Left hindlimb (tissue), 1 donor: ENCODE data around the gene KIAA0825.
A peak's percentile ranks its signal among the peaks of the same experiment; 100 is the strongest.
"Not testable (repeated sequence)": the region's sequence is repeated elsewhere in the genome, so short reads cannot be mapped to it uniquely, and the experiment has no call there.

Source experiments
- DNase-seq: peaks from one replicate; pipeline ENCODE4 v3.0.0-alpha.2; 2018

KIAA0825 gene

GRCh38 chr5:94618493-94619328 lies at the start of gene KIAA0825, which contains the start of gene SLF1:
TSS of gene KIAA0825 (minus strand) at chr5:94618604. CDS start at chr5:94537126, 81,478 bp downstream.
TSS of gene SLF1 (plus strand) at chr5:94618669. CDS start at chr5:94628811, 10,142 bp downstream.
- peak; percentile 93 for DNase-seq

GRCh38 chr5:94667937-94668336 lies 49.5 kb upstream of the KIAA0825 start:
- no peak for DNase-seq

DNA sequence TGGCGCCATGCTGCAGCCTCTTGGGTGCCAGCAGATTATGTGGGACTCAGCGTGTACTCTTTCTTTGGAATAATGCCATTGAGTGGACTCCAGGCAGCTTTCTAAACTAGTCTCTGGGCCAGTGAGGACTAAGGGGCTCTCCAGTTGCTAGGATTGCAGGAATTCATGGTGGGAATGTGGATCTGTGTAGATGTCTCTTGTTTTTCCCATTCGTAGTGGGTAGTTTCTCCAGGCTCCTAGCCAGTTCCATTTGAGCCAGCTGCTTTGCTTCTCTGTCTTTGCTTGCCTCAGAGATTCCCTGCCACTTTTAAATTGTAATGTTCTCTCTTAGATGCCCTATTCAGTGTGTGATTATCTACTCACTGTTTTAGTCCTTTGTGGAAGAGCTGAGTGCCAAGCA lies 42.7 kb upstream of the KIAA0825 start:
- DNase-seq, result no peak

GRCh38 chr5:94660506-94660905 lies 42.1 kb upstream of the KIAA0825 start:
- DNase-seq, result no peak

DNA sequence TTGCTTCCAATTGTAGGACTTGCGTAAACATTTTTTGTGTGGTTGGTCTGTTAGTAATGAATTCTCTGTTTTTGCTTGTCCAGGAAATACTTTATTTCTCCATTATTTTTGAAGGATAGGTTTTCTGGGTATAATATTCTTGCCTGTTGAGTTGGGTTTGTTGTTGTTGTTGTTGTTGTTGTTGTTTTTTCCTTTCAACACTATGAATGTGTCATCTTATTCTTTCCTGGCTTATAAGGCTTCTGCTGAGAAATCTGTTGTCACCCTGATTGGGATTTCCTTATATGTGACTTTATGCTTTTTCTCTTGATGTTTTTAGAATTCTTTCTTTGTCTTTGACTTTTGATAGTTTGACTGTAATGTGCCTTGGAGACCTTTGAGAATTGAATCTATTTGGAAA lies 39.9 kb upstream of the KIAA0825 start:
- DNase-seq, result no peak

DNA sequence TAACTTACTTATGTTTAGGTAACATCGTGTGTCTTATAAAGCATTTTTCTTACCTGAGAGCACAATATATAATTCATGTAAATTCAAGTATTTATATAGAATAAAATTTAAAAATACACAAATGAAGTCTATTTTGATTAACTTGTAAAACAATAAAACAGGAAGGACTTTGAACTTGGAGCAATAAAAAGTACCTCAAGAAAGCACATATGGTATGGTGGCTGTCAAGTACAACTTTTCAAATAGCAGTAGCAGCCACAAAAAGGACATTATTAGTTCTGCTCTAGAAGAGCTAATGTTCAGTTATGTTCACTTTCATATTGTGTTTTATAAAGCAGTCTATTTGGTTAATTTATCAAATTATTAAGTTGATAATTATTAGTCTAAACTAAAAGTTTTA lies 31.5 kb upstream of the KIAA0825 start:
- DNase-seq, result no peak

- DNase-seq, result no peak
Measured at GRCh38 chr5:94646758-94647157, 28.4 kb upstream of the KIAA0825 start.

DNA sequence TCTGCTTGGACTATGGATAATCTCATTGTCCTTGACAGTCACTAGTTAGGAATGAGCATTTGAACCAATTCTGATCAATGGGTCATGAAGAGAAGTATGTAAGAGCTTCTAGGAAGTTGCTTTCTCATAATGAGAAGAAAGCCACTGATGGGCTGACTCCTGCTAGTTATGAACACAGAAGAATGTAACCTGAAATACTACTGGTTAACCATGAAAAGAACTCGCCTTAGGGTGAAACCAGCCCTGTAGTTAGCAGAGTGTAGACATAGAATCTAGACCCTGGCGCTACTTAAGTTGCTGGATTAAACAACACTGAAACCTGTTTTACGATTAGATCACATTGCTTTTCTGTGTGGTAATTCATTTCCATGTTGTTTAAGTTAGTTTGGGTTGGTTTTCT lies 26.6 kb upstream of the KIAA0825 start:
- DNase-seq, result no peak

- DNase-seq, result no peak
Measured at GRCh38 chr5:94640176-94640575, 21.8 kb upstream of the KIAA0825 start.

GRCh38 chr5:94632024-94632423 lies 13.6 kb upstream of the KIAA0825 start:
- DNase-seq, result no peak

DNA sequence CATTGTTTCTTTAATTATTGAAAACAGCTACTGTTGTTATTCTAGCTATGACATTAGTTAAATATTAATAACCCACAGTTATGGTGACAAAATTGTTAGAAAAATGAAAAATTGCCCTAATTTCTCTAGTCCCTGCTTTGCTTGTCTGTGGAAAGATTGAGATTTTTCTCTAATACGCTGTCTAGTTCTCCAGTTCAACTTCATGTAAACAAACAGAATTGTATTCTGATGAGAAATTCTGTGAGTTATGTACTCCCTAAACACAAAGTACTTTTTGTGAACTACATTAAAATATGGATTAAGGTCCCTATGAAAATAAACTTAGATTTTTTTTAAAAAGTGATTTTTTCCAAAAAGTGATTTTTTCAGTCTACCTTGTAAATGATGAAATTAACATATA lies 8.8 kb upstream of the KIAA0825 start:
- DNase-seq, result no peak

GRCh38 chr5:94623877-94624276 lies 5.5 kb upstream of the KIAA0825 start:
- no peak for DNase-seq

GRCh38 chr5:94623011-94623410 lies 4.6 kb upstream of the KIAA0825 start:
- no peak for DNase-seq

DNA sequence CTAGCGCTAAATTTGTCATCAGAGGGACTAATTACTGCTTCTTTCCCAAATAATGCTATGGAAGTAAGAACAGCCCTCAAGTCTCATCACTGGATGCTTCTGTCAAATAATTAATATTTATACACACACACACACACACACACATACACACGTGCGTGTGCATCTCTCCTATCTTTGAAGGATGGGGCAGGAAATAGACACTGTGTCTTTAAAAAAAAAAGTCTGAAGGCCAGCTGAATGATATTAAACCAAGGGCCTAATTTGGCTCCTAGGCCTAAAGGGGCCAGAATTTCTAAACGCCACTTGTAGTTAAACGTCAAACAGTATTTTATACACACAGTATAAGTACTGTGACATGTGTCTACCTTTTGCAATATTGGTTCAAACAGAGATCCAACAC lies 3.4 kb upstream of the KIAA0825 start:
- no peak for DNase-seq

- DNase-seq, result no peak
Measured at GRCh38 chr5:94620256-94620655, 1.9 kb upstream of the KIAA0825 start.

DNA sequence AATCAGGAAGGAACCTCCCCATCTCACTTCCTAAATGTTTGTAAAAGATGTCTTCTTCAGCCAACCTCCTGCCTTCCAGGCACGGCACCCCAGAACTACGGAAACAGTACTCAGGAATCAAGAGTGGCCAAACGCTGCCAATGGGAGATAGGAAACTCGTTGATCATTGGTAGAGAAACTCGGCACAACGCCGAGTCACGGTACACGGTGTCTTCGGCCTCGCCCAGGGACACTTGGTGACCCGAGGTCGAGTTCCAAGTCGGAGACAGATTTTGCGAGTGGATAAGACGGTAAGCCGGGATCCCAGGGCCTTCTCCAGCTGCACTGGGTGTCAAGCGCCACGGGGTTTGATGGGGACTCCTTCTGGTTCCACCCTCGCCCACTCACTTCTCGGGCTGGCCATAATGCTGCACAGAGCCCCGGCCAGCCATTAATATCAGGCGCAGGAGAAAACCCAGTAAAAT lies 343 bp downstream of the KIAA0825 start:
- no peak for DNase-seq

- no peak for DNase-seq
Measured at GRCh38 chr5:94615862-94616261, 2.5 kb downstream of the KIAA0825 start.

DNA sequence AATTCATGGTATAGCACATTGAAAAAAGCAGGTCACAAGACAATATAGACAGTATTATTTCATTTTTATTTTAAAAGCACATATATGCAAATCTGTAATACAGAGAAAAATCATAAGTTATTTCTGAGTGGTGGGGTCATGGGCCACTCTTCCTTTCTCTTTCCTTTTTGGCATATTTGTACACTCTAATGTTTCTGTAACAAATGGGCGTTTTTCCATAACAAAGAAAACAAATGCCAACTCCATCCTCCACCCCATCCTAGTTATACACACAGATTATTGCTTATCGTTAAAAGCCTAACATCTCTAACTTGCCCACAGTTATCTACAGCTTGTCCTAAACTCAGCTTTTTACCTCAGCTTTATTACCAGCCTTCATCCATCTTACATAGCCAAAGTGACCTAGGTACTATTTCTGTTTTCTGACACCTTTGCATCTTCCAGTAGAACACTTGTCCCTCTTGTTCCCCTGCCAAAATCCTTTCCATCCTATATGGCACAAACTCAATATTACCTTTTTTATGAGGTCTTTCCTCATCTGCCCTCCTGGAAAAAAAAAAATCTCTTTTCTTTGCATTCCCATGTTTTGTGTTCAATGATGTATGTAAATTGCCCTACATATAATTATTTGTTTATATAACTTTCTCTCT lies 4.1 kb downstream of the KIAA0825 start:
- no peak for DNase-seq

GRCh38 chr5:94613583-94613982 lies 4.8 kb downstream of the KIAA0825 start:
- DNase-seq, result no peak

DNA sequence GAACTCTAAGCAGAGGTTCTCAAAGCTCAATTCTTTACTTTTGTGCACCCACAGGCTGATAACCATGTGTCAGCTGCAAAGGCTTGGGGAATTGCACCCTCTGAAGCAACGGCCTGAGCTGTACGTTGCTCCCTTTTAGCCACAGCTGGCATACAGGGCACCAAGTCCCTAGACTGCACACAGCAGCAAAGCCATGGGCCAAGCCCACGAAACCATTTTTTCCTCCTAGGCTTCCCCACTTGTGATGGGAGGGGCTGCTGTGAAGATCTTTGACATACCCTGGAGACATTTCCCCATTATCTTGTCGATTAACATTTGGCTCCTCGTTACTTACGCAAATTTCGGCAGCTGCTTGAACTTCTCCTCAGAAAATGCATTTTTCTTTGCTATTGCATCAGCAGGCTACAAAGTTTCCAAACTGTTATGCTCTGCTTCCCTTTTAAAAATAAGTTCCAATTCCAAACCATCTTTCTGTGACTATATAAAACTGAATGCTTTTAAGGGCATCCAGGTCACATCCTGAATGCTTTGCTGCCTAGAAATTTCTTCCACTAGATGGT lies 23.0 kb downstream of the KIAA0825 start:
- DNase-seq, result no peak

- DNase-seq, result no peak
Measured at GRCh38 chr5:94577466-94578245, 40.7 kb downstream of the KIAA0825 start.

GRCh38 chr5:94575196-94575595 lies 43.2 kb downstream of the KIAA0825 start:
- DNase-seq, result no peak

DNA sequence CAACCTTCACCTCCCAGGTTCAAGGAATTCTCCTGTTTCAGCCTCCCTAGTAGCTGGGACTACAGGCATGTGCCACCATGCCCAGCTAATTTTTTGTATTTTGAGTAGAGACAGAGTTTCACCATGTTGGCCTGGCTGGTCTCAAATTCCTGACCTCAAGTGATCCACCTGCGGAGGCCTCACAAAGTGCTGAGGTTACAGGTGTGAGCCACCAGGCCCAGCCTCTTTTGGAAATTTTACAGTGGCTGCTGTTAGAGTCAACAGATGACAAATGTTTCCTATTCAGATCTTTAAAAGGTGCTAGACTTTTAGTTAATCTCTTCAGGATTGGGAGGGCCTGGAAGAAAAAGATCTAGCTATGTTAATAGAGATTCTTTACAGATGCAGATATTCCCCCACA lies 45.1 kb downstream of the KIAA0825 start:
- not testable (repeated sequence) for DNase-seq
